Amniotic stem cell (primary cell): Measurements from ENCODE around the gene KRTAP3-1.
"Not testable (repeated sequence)": the region's sequence is repeated elsewhere in the genome, so short reads cannot be mapped to it uniquely, and the experiment has no call there.

Experiments
- DNase-seq: peaks from one replicate; lab custom pipeline; 2025; lab: John Stamatoyannopoulos, UW

The KRTAP3-1 gene

DNA sequence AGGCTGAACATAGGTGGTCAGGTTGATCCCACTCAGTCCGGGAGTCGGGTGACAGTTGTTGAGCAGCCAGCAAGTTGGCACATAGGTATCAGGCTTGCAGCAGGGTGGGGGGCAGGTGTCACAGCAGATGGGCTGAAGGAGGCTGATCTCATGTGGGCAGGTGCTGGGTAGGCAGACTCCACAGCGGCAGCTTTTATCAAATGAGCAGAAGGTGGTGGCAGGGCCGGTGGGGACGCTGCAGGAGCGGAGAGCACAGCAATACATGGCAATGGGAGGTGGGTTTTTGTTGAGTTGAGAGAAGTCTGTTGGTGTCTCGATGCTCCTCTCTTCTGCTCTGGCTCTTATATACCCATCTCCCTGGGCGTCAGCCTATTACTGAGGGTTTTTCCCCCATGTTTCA is at the start of gene KRTAP3-1:
TSS of gene KRTAP3-1 (minus strand) at position 318 of the 400 bp plus-strand sequence. CDS start at position 264, 54 bp downstream.
- no peak for DNase-seq

DNA sequence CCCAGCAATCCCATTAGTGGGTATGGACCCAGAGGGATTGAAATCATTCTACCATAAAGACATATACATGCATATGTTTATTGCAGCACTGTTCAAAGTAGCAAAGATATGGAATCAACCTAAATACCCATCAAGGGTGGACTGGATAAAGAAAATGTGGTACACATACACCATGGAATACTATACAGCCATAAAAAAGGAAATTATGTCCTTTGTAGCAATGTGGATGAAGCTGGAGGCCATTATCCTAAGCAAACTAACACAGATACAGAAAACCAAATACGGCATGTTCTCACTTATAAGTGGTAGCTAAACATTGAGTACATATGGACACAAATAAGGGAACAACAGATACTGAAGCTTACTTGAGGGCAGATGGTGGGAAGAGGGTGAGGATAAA is 48.6 kb upstream of the KRTAP3-1 start:
- DNase-seq = no peak

DNA sequence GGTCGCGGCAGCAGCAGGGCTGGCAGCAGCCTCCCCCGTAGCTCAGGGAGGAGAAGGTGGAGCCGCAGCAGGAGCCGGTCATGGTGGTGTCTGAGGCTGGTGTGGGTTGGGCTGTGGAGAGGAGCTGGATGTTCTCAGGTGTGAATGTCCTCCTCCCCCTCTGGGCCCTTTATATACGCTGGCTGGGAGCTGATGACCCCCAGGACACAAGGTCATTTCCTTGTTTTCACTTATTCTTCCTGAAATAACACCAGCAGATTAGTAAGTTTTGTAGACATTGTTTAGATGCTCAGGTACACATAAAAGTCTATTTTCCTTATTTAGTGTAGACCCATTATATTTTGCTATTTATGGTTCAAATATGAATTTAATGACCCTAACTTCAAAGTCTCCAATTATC is 46.2 kb upstream of the KRTAP3-1 start, which contains the start of gene KRTAP2-2:
TSS of gene KRTAP2-2 (minus strand) at position 101 of the 400 bp plus-strand sequence. CDS start at position 82, 19 bp downstream.
- DNase-seq = not testable (repeated sequence)

DNA sequence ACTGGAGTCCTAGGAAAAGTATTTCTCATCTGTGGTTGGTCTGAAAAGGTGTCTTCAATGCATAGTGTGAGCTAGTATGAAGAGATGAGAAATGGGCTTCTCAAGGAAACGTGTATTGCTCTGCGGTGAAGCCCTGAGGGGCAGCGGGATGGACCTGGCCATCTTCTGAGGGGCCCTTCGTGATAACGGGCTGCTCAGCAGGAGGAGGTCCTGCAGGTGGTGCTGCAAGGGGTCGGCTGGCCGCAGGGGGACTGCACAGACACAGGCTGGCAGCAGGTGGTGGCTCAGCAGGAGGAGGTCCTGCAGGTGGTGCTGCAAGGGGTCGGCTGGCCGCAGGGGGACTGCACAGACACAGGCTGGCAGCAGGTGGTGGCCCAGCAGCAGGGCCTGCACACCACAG is 45.6 kb upstream of the KRTAP3-1 start:
- not testable (repeated sequence) for DNase-seq

DNA sequence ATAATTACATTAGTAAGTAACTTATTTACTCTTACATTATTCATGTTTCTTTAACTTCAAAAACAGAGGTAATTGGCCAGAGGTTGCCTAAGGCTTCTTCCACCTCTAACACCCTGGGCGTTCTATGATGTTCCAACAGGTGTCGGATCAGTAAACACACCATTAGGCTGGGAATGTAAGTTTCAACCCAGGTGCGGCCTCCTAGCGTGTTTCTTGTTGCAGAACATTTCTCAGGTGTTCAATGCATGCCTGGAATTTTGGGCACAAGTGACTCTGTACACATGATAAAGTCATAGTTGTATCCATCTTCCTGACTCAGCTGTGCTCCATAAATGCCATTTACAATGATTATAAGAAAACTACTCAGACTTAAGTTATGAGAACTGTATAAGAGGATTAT is 45.1 kb upstream of the KRTAP3-1 start:
- DNase-seq = no peak

DNA sequence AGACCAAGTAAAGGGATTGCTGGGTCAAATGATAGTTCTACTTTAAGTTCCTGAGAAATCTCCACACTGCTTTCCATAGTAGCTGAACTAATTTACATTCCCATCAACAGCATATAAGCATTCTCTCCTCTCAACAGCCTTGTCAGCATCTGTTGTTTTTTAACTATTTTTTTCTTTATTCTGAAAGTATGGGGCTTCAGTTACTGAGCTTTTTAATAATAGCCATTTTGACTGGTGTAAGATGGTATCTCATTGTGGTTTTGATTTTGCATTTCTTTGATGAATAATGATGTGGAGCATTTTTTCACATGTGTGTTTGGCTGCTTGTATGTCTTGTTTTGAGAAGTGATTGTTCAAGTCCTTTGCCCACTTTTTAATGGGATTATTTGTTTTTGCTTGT is 43.6 kb upstream of the KRTAP3-1 start:
- DNase-seq = no peak

DNA sequence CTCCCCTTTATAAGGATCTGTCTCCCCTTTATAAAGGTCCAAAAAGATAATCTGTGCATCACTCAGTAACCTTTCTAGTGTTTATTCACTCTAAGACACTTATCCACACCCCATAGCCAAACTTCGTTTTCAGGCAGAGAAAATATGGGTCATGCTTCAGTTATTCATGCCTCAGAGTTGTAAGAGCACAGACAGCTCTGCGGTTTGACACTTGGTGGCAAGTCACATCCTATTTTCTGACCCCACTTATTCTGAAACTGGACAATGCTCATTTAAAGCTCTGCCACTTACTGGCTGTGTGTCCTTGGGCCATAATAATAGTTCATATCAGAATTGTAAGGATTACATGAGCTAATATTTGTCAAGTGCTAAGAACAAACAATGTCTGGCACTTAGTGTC is 40.2 kb upstream of the KRTAP3-1 start:
- DNase-seq = no peak

DNA sequence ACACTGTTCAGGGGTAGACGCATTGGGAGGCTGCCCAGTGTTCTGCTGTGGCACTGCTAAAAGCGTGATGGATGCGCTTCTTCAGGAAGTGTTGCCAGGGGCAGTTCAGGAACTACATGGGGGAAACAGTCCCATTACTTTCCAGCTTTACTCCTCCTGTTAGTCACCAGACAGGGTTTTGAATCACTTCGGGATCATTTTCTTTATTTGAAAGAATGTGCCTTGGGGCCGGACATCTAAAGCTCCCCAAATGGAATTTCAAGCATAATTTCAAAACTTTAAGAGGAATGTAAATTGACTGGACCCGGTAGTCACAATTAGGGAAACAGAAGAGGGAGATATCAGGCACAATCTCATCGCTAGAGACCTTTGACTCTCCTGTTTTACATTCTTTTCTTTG is 39.5 kb upstream of the KRTAP3-1 start:
- no peak for DNase-seq

DNA sequence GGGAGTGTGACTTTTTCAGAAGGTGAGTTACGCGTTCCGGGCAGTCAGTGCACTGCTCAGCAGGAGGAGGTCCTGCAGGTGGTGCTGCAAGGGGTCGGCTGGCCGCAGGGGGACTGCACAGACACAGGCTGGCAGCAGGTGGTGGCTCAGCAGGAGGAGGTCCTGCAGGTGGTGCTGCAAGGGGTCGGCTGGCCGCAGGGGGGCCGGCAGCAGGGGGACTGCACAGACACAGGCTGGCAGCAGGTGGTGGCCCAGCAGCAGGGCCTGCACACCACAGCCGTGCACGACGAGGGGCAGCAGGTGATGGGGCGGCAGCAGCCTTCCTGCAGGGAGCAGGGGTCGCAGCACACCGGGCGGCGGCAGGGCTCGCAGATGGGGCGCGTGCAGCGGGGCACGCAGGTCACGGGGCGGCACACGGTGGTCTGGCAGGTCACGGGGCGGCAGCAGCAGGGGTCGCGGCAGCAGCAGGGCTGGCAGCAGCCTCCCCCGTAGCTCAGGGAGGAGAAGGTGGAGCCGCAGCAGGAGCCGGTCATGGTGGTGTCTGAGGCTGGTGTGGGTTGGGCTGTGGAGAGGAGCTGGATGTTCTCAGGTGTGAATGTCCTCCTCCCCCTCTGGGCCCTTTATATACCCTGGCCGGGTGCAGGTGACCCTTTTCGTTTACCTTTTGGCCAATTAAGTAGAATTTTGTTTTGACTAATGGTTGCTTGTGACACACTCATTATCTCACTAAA is 38.0 kb upstream of the KRTAP3-1 start, which contains the start of gene KRTAP2-1:
TSS of gene KRTAP2-1 (minus strand) at position 582 of the 731 bp plus-strand sequence. CDS start at position 533, 49 bp downstream.
- DNase-seq = not testable (repeated sequence)

DNA sequence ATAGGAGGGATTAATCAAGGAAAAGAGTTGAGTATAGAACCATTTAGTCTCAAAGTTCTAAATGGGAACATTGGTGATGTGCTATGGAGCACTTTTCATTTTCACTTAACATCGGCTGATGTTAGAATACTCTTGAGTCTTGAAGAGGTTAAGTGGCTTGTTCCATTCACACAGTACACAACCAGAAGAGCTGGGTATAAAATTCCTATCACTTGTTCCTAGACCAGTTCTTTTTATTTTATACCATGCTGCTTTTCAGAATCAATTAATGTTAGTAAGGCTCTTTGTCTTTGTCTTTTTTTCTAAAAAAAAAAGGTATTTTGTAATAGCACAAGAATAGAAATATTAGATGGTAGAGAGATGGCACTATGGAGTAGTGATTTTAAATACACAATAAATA is 34.0 kb upstream of the KRTAP3-1 start:
- no peak for DNase-seq

DNA sequence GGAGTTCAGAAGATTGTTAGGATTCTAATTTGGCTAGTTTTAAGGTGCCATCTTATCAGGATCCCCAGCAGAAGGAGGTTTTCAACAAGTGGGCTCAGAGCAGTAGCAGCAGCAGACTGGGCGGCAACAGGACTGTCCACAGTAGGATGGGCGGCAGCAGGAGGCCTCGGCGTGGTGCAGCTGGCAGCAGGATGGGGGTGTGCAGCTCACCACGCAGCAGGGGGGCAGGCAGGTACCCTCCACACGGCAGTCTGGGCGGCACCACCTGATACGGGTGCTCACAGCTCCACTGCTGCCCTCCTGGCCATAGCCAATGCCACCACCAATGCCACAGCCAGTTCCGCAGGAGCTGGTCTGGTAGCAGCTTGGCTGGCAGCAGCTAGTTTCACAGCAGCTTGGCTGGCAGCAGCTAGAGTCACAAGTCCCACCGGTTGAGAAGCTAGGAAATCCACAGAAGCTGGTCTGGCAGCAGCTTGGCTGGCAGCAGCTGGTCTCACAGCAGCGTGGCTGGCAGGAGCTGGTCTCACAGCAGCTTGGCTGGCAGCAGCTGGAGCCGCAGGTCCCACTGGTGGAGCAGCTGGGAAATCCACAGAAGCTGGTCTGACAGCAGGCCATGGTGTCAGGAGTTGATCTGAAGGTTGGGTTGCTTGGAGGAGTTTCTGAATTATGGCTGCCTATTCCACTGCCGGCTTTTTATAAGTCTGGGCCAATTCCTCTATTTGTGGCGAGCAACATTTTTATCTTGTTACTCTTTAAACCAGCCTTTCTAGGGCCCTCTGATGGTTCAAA is 32.0 kb upstream of the KRTAP3-1 start, which contains the start of gene KRTAP1-1:
TSS of gene KRTAP1-1 (minus strand) at position 668 of the 789 bp plus-strand sequence. CDS start at position 615, 53 bp downstream.
- not testable (repeated sequence) for DNase-seq

DNA sequence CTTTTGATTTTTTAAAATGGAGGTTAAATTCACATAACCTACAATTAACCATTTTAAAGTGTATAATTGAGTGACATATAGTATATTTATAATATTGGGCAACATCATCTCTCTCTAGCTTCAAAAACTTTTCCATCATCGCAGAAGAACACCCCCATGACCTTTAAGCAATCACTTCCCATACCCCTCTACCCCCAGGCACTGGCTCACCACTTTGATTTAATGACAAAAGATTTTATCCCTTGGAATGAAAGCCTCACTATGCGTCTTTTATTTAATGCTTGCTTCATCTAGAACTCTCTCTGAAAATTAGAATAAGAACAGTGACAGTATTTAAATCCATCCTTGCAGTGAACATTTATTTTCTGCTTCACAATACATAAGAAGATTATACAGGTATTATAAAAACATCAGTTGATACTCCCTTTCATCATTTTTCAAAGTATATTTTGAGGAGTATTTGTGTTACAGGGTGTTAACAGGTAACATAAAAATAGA is 29.0 kb upstream of the KRTAP3-1 start:
- no peak for DNase-seq

DNA sequence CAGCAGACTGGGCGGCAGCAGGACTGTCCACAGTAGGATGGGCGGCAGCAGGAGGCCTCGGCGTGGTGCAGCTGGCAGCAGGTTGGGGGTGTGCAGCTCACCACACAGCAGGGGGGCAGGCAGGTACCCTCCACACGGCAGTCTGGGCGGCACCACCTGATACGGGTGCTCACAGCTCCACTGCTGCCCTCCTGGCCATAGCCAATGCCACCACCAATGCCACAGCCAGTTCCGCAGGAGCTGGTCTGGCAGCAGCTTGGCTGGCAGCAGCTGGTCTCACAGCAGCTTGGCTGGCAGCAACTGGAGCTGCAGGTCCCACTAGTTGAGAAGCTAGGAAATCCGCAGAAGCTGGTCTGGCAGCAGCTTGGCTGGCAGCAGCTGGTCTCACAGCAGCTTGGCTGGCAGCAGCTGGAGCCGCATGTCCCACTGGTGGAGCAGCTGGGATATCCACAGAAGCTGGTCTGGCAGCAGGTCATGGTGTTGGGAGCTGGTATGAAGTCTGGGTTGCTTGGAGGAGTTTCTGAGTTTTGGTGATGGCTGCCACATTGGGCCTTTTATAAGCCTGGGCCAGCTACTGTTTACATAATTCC is 25.5 kb upstream of the KRTAP3-1 start, which contains the start of gene KRTAP1-3:
TSS of gene KRTAP1-3 (minus strand) at position 529 of the 590 bp plus-strand sequence. CDS start at position 476, 53 bp downstream.
- not testable (repeated sequence) for DNase-seq

DNA sequence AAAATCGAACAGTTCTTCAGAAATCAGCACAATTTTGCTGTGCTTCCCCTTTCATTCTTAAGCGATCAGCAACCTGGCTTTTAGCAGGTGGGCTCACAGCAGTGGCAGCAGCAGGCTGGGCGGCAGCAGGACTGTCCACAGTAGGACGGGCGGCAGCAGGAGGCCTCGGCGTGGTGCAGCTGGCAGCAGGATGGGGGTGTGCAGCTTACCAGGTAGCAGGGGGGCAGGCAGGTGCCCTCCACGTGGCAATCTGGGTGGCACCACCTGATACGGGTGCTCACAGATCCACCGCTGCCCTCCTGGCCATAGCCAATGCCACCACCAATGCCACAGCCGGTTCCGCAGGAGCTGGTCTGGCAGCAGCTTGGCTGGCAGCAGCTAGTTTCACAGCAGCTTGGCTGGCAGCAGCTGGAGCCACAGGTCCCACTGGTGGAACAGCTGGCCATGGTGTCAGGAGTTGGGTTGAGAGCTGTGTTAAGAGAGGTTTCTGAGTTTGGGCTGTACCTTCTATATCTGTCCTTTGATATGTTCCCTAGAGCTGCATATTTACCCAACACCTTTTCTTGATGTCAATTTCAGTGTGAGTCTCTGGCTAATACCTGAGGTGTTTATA is 20.8 kb upstream of the KRTAP3-1 start, which contains the start of gene KRTAP1-4:
TSS of gene KRTAP1-4 (minus strand) at position 563 of the 613 bp plus-strand sequence. CDS start at position 446, 117 bp downstream.
- DNase-seq = no peak

DNA sequence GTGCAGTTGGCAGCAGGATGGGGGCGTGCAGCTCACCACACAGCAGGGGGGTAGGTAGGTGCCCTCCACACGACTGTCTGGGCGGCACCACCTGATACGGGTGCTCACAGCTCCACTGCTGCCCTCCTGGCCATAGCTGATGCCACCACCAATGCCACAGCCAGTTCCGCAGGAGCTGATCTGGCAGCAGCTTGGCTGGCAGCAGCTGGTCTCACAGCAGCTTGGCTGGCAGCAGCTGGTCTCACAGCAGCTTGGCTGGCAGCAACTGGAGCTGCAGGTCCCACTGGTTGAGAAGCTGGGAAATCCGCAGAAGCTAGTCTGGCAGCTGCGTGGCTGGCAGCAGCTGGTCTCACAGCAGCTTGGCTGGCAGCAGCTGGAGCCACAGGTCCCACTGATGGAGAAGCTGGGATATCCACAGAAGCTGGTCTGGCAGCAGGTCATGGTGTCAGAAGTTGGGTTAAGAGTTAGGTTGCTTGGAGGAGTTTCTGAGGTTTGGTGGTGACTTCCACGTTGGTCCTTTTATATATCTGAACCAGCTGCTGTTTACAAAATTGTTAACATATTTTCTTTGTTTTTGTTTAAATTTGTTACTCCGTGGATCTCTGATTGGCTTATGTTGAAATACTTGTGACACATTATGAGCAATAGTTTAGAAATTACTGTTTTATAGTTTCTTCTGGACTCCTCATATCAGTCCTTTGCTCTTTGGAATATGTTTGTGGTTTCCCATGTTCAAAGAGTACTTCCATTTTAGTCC is 18.0 kb upstream of the KRTAP3-1 start, which contains the start of gene KRTAP1-5:
TSS of gene KRTAP1-5 (minus strand) at position 494 of the 757 bp plus-strand sequence. CDS start at position 441, 53 bp downstream.
- no peak for DNase-seq

DNA sequence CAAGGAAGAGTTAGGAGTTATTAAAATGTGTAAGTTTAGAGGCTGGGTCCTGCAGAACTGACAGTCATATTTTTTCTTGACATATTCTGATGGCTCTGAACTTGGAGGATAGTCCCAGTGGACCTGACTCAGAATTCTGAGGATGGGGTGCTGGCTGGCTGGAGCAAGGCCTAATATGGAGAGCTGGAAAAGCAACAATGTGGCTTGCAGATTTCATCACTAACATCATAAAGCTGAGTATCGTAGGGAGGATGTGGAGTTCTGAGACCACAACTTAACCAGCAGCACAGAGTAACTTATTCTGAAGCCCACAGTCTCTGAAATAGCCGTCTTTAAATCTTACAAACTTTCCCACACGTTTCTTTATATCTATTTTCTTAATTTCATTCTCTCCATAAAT is 15.8 kb upstream of the KRTAP3-1 start:
- no peak for DNase-seq

DNA sequence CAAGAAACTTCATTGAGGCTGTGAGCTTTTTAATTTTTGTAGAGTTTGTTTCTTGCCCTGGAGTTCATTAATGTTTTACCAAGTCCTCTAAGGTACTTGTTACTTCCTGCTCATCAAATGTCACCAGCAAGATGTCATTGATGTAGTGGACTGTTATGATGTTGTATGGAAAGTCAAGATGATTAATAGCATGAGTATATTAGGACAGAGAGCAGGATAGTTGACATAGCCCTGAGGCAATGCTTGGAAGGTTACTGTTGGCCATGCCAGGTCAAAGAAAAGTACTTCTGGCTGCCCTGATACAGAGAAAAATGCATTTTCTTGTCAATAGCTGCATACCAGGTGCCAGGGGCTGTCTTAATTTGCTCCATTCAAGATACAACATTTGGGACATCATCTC is 11.4 kb upstream of the KRTAP3-1 start:
- no peak for DNase-seq

DNA sequence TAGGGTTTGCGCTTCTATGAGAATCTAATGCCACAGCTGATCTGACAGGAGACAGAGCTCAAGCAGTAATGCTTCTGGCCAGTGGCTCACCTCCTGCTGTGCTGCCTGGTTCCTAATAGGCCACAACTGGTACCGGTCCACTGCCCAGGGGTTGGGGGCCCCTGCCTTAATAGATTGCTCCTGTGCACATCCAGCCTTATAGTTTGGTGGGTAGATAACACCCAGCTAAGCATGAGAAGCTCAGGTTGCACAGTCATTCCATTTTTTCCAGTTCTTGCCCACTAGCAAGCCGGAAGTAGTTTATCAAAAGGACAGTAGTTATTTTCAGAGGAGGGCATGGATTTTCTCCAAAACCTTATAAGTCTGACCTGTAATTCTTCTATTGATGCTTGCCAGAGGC is 10.5 kb upstream of the KRTAP3-1 start:
- DNase-seq = no peak

DNA sequence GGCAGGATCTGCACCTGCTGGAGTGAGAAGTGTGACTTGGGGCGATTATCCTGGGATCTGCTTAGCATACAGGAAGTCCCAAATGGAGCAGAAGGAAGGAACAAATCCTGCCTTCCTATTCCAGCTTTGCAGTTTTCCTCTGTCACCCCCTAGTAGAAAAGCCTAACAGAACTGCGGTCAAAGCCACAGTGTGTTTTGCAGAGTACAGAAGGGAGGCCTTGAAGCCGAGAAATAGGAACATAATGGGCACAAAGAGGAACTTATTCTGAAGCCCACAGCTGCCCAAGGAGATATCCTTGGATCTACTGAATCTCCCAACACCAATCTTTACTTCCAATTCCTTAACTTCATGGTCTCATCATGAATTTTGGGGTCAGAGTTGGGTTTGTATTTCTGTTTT is 9.6 kb upstream of the KRTAP3-1 start:
- DNase-seq = no peak

DNA sequence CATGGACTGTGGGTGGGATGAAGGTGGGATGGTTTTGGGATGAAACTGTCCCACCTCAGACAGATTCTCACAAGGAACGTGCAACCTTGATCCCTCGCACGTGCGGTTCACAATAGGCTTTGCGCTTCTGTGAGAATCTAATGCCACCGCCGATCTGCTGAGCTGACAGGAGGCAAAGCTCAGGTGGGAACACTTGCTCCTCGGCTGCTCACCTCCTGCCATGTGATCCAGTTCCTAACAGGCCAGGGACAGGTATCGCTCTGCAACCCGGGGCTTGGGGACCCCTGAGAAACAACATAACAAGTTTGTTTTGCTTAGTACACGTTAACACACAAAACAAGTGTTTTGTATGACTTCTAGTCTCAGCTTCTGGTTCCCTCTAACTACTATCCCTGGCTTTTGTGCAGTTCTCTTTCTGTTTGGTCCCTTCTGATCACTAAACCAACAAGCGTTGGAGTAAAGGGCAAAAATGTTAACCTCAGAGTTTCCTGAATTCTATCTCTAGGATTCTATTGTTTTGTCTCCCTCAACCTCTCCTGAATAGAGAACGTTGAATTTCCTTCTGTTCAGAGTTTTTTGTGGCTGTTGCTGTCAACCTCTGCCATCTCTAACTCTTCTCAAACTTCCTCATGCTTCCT is 7.8 kb upstream of the KRTAP3-1 start:
- no peak for DNase-seq
